Subcutaneous adipose tissue (tissue), 4 donors: ENCODE results near the gene KCNH1. TPM values are rescaled to one million over a fixed set of nuclear protein-coding genes. Genes with fewer than 3 reads are reported as not detected.

Experiments
- total RNA-seq, 4 donors: library from RNA; depleted of rRNA; stranded (reverse); fragments of >200 nt; gene quantifications; one replicate each; pipeline ENCODE4 v1.1.0, GENCODE V29; 2016
- TF ChIP-seq, protein P1 (sequence below): fragments of 450-650 bp; IDR thresholded peaks from one replicate; pipeline ENCODE4 v1.5.1; 2016; ENCODE audit warnings: low read depth, mild to moderate bottlenecking, control low read depth, antibody characterized with exemption, moderate library complexity

KCNH1 gene
- total RNA-seq, 4 donors from 2014 or later = 0.44 TPM; not detected in 3

DNA sequence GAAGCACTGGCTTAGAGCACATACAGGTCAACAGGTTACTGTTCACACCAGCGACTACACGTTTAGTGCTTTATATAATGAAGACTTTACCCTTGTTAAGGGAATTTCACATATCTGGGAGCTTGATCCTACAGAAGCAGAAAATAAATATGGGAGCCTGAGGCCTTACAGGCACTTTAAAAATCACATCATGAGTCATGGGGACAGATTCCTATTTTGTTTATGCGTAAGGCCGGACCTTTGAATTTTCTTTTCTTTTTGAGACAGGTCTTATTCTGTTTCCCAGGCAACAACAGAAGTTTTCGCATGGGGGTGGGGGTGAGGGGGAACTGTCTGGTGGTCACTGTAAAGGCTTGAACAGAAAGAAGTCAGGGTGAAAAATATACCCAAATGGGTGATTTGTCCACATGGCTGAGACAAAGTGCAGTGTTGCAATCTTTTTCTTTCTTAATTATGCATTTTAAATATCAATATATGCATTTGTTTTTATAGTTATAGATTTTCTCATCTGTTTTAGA lies 276.7 kb downstream of the KCNH1 start:
- TF ChIP-seq, protein P1, sequence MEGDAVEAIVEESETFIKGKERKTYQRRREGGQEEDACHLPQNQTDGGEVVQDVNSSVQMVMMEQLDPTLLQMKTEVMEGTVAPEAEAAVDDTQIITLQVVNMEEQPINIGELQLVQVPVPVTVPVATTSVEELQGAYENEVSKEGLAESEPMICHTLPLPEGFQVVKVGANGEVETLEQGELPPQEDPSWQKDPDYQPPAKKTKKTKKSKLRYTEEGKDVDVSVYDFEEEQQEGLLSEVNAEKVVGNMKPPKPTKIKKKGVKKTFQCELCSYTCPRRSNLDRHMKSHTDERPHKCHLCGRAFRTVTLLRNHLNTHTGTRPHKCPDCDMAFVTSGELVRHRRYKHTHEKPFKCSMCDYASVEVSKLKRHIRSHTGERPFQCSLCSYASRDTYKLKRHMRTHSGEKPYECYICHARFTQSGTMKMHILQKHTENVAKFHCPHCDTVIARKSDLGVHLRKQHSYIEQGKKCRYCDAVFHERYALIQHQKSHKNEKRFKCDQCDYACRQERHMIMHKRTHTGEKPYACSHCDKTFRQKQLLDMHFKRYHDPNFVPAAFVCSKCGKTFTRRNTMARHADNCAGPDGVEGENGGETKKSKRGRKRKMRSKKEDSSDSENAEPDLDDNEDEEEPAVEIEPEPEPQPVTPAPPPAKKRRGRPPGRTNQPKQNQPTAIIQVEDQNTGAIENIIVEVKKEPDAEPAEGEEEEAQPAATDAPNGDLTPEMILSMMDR = no peak

DNA sequence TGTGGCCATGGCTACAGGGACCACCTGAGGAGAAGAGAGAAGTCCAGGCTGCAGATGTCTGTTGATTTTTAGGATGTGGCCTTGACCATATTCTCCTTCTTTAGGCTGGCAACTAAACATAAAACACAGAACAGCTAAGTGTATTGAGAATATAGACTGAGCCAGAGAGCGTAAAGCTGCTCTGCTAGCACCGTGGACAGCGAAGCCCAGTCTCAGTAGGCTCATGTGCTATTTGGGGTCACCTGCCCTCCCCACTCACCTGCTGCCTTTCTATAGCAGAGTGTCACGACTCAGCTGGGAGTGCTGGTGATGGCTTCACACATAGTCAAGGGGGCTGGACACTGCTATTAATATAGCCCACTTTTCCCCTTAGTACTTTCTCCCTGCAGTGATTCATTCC lies 278.5 kb downstream of the KCNH1 start:
- TF ChIP-seq, protein P1 = no peak

DNA sequence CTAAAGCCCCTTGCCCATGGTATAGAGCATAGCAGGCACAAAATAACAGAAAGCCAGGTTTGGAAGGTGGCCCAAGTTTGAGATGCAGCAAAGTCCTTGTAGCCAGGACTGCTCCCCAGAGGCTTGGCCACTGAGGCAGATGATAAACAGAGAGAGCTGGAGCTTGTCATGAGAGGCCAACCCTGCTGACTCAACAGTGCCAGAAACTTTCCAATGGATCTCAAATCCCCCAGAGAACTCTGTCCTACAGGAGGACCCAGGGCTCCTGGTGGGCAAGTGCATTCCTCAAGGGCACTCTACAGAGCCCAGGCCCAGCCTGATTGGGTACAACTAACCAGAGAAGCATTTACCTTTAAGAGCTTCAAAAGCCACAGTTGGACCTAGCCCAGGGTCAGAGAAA lies 280.7 kb downstream of the KCNH1 start:
- TF ChIP-seq, protein P1 = no peak

DNA sequence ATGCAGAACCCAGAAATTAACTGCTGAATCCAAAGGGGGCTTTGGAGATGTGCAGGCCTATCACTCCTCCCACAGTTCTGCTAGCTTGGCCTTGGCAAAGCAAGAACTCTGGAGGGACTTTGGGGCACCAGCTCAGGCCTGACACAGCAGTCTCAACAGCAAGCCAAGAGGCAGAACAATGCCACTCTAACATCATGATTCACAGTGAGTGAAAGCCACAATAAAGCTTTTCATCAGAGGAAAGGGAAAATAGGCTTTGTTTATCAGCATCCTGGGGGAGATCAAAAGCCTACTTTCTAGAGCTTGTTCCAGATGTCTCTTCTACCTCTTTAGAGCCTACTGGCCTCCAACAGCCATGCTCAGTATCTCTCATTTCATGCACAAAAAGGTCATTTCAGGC lies 283.4 kb downstream of the KCNH1 start:
- TF ChIP-seq, protein P1 = no peak

DNA sequence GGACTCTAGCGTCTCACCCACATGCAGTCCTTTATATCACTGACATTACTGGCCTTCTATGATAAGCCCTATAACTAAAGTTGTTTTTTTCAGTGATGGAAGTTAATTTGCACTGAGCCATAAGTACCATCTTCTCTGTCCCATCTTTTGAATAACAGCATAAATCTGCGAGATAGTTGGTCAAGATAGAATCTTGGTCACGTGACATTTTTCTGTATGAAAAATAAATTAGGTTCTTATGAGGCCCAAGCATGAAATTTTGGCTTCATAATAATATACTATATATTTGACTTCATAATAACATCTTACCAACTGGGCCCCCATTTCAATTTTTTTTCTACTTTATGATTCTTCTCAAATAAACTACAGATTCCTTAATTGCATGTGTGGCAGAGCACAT lies 285.5 kb downstream of the KCNH1 start:
- TF ChIP-seq, protein P1 = no peak

DNA sequence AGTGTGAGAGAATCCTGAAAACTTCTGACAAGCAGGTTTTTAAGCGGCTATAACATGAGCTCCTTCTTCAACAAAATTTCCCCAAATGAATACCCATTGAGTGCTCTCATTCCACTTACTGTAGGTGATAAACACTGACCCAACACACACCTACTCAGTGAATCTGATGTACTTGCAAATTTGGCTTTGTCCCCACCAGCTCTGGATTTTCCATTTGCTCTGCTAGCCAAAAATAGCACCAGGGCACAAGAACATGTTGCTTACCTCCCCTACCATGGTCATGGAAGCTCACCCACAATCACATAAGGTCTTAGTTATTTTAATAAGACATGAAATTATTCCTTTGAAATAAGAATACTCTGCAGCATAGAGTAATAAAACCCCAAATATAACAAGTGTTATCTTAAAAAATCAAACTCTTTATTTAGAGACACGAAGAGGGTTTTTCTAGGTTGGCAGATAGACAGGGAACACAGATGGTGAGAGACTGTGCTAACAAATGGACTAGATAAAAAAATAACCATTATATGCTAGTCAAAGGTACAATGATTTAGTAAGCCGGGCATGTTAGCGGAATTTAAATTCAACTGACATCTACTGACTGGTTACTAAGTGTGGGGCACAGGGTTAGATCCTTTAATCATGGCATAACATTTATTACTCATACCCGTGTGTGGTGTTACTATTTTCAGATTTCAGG lies 291.9 kb downstream of the KCNH1 start:
- TF ChIP-seq, protein P1 = no peak

DNA sequence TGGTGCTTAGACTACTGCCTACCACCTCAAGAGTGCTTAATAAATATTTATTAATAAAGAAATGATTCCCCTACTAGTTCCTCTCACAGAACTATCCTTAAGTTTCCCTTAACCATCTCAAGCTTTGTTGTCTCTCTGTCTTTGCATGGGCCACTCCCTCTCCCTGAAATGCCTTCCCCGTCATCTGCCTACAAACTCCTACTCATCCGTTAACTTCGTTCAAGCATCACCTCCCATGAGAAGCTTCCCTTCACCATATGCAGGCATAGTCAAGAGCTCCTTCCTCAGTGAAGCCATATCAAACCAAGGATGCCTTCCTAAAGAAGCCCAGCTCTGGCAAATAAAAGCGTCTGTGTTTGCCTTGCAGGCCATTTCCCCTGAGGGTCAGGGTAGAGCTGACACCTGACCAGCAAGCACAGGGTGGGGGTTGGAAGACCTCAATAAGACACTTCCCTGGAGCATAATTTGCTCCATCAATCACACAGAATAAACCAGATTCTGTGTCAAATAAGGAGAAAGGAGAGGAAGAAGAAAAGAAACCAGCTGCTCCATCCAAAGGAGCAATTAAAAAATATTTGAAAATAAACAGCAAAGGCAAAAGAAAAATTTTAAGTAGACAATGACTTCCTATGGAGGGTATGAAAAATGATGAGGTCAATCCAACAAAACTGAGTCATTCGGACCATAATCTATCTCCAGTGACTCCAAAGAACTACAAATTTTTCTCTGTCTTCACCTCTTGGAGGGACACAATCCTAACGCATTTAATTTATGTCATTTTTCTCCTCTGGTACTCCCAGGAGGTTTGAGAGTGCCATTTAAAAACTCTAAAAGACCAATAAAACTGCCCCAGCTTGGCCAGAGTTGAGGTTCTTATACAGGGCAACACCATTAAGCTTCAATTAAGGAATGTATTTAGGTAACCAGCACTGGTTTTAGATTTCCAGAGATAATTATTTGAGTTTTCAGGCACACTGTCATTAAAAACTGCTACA lies 303.6 kb downstream of the KCNH1 start:
- TF ChIP-seq, protein P1 = no peak
